G401.6 (cell line): ENCODE measurements around the gene CTNNBL1.

Experiments used
- FAIRE-seq: peaks from 2 replicates; lab custom pipeline; 2012; peaks lifted over from hg19 to GRCh38; lab: Jason Lieb, UNC

Gene CTNNBL1

DNA sequence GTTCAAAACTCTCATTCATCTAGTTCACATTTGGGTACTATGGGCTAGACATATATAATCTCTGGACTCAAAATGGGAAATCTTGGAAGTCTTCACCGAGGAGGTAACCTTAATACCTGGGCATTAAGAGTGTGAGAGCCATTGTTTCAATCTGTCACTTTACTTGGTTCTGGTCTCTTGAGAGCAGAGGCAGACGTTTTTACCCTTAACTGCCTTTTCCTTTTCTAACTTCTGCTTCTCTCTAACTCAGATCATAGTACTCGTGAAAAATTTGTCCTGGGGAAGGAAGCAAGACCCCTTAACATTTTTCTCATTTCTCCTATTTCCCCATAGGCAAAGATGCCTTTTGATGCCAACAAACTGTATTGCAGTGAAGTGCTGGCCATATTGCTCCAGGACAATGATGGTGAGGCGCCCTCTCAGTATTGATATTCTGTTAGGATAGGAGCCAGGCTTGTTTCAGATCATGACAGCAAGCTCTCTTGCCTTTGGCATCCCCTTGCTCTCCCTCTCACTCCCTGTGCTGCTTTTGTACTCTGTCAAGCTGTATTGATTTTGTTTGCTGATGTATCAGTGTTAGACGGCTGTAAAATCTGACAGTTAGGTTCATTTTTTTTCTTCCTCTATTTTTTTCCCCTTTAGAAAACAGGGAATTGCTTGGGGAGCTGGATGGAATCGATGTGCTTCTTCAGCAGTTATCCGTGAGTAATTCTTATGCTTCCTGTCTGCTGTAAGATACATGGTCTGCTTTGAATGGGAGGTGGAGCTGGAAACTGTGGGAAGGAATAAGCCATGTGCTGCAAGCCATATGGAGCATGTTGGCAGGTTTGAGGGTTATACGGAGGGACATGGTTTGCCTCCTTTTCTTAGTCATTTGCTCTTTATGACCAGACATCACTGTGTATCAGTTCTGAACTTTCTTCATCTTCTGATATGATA lies 83.5 kb downstream of the CTNNBL1 start:
- no peak for FAIRE-seq

DNA sequence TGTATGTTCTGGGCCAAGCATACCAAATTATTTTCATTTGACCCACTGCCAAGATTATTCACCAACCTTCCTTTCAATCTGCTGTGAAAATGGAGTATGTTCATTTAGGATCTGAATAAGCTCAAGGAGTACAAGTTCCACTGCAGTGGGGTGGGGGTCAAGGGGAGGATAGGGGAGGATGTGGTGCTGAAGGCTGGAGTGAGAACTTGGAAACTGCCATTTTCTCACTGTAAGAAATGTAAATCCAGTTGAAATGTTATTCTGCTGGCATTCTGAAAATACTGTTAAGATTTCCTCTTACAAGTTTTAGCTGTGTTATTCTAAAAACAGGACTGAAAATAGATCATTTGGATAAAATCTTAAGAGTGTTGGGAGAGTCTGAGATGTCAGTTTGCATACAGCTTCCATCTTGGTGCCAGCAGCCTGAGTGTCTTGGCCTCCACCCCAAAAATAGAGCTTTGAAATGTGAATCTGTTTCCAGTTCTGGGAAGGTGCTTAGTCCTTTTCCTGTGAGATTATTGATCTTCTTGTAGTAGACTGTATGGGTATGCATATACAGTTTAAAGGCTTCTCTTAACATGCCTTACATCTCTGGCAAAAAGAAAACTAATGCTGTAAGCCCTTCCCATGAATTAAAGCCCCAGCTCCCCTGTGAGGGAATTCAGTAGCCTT lies 84.3 kb downstream of the CTNNBL1 start:
- FAIRE-seq: no peak

DNA sequence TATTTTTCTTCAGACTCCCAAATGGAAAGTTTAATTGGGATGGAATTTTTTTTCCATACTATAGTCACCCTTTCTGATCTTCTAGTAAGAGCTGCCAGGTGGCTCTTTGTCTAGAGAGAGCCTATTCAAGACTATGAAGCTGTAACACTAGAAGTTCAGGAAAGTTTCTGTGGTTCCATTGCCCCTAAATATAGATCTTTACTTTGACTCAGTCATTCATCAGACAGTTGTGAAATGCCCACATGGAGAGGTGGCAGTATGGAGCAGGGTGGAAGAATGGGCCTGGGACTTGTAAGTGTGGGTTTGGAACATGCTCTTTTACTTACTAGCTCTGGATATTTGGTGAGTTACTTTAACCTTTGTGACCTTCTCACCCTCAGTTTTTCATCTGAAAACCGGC lies 87.8 kb downstream of the CTNNBL1 start:
- no peak for FAIRE-seq

DNA sequence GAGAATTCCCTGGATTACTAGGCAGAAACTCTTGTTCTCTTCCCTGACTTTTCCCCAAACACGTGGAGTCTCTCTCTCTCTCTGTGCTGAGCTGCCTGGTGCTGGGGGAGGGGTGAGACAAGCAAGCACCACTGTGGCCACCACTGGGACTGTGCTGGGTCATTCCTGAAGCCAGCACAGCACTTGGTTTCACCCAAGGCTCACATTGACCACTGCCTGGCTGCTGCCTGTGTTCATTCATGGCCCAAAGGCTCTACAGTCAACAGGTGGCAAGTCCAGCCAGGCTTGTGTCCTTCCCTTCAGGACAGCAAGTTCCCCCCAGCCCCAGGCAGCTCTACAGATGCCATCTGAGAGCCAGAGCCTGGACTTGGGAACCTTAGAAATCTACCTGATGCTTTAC lies 92.2 kb downstream of the CTNNBL1 start:
- FAIRE-seq: no peak

DNA sequence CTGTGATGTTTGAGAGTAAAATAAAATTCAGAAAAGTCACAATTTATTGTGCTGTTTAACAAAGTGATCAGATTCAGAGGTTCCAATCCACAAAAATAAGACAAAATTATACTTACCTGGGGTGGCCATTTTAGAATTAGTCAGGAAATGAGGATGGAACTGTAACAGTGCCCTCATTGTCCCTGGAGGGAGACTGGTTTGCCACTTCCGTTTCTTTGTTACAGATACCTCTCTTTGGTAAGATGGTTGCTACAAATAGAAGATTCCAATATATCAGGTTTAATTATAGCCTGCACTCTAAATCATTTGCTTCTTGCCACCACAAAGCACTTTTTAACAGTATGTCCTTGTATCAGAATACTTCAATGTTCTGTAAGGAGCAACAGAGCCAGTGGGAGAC lies 95.6 kb downstream of the CTNNBL1 start:
- FAIRE-seq: no peak

DNA sequence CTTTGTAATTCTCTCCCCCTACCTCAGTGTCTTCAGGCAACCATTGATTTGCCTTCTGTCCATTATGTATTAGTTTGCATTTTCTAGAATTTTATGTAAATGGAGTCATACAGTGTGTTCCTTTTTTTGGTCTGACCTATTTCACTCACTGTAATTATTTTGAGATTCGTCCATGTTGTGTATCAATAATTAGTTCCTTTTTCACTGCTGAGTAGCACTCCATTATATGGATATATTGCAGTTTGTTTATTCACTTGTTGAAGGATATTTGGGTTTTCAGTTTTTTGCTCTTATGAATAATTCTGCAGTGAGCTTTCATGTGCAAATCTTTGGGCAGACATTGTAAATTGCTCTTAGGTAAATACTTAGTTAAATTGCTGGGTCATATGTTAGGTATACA lies 97.1 kb downstream of the CTNNBL1 start:
- FAIRE-seq: no peak

DNA sequence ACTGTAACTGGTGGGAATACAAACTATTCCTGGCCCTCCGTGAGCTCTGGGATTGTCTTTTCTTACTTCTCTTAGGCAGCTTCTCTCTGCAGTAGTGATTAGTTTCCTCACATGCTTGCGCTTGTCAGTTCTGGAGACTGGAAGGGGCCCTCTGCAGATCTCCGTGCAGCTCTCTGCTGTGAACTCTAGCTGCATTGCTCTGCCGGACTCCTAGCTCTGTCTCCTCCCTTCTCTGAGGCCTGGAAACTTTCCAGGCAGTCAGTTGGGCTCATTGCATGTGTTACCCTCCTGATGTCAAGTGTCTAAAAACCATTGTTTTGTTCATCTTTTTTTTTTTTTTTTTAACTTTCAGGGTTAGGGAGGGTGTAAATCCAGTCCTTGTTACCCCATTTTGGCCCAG lies 102.3 kb downstream of the CTNNBL1 start:
- FAIRE-seq: no peak

DNA sequence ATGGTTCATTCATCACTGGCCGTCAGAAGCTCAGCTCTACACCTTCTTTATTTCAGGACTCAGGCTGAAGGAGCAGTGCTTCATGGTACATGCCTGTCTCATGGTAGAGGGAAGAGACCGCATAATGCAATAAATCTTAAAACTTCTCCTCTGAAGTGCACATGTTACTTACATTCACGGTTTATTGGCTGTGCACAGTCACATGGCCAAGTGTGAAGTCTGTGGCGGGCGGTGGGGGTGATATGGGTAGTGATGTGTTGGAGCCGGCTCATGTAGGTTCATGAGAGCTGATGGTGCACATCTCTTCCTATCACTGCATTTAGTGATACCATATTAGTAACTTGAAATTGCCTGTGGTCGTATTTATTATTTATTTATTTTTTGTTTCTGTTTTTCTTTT lies 102.9 kb downstream of the CTNNBL1 start:
- no peak for FAIRE-seq

DNA sequence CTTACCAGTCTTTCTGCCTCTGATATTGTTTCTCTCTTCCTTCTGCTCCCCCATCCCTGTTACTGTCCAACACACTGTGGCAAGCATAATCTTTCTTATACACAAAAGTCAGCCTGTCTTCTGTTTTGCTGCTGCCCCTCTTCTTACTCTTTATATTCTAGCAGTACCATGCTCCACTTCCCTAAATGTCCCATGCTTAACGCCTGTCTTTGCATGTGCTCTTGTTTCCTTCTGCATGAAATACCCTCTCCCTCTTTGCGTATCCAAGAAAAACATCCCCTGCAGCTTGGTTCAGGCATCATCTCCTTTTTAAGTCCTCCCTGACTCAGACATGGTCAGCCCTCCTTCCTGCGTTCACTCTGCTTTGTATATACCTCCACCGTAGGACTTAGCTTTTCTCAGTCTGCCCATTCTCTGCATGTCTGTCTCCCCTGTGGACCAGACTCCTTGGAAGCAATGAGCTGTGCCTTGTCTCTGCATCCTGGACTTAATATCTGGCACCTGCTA lies 103.9 kb downstream of the CTNNBL1 start:
- no peak for FAIRE-seq

DNA sequence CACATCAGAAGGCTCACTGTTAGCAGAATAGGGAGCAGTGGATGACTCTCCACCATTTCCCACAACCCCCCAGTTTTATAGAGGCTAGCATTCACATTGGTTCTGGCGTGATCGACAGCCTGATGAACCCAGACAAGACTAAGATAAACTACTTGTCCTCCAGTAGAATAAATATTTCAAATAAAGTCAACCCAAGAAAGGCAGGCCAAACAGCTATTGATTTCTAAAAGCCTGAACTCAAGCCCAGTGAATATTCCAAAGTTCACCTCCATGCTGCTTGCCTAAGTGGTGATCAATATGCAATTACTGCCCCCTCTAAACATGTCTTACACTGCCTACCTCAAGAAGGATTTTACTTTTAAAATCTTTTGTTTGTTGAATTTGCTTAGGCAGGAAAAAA lies 104.5 kb downstream of the CTNNBL1 start:
- FAIRE-seq: no peak

DNA sequence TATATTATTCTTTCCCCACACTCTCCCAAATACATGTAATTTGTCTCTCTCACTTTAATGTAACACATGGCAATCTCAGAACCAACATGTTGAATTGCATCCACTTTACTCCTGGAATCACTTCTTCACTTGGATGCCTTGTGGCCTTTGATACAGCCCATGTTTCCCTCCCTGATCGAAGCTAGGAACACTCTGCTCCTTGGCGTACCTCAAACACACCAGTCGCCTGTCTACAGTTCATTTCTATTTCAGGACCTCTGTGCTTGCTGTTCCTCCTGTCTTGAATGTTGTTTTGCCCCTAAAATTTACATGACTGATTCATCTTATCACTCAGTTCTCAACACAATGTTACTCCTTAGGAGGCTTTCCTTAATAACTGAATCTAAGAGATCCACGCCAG lies 106.8 kb downstream of the CTNNBL1 start:
- no peak for FAIRE-seq

DNA sequence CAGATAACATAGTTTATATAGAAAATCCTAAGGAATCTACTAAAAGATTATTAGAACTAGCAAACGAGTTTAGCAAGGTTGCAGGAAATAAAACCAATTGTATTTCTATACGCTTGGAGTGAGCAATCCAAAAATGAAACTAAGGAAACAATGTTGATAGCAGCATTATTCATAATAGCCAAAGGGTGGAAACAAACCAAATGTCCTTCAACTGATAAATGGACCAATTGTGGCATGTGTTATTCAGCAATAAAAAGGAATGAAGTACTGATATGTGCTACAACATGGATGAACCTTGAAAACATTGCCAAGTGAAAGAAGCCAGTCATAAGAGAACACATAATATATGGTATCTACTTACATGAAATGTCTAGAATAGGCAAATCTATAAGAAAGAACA lies 108.1 kb downstream of the CTNNBL1 start:
- no peak for FAIRE-seq

DNA sequence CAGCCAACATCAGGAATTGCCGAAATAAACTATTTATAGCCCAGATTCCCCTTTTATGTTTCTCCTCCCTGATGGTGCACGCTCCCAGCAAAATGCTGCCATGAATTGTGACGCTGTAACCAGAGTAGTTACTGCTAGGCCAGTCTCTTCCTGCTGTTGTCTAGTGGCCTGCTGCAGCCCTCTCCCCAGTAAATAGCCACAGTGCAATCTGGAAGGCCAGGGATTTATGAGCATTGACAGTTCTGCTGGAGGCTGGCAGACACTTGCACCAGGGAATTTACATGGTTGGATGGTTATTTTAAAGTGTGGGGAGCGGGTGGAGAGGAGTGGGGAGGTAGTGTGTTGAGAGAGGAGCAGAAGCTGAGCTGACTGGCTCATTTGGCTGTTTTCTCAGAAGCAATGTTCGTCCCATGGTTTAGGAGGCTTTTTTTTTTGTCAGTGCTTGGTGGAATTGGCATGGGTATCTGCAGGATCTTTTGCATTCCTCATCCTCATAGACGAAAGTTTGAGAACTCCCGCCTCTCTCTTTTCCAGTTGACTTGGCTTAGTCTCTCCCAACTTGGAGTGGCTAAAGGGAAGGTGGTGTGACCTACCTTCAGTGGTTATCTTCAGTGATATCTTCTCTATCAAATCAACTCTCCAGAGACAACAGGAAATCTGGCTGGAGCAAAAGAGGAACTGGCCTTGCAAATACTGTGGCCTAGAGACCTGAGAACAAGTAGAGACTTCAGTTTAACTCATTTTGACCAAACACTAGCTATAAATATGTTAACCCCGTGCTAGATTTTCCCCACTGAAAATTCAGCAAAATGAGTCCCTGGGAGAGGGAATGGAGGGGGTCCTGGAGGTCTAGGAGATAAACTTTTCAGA lies 109.8 kb downstream of the CTNNBL1 start:
- no peak for FAIRE-seq

DNA sequence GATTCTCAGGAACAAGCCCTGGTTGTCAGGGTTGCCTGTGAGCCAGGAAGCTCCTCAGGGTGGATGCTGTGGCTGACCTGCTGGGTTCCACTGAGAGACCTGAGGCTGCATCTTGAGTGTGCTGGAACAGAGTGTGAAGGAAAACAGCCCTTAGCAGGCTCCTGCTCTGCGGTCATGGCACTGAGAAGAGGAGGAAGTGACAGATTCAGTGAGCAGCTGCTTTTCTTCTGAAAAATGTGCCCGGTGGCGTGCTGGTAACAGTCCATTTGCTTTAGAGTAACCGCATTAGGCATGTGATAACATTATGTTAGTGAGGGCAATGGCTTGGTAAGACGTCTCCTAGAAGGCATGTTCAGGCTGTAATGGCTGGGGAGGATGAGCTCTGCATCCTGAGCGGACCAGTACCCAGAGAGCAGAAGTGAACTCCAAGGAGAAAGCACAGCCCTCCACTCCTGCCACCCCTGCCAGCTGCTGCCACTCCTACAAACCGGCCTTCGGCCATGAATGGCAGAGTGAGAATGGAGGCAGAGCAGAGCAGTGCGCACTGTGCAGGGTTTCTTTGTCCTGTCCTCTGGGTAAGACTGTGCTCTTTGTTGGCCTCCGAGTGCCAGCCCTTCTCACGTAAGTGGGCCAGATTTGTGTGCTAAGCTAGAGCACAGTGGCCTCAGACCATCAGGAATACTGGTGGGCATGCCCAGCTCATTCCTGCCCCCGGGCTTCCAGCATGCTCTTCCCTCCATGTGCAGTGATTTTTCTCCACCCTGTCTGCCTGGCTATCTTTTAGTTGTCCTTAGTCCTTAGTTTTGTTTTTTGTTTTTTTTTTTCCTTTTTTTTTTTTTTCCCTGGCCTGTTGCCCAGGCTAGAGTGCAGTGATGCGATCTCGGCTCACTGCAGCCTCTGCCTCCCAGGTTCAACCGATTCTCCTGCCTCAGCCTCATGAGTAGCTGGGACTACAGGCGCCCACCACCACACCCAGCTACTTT lies 111.0 kb downstream of the CTNNBL1 start:
- FAIRE-seq: no peak

DNA sequence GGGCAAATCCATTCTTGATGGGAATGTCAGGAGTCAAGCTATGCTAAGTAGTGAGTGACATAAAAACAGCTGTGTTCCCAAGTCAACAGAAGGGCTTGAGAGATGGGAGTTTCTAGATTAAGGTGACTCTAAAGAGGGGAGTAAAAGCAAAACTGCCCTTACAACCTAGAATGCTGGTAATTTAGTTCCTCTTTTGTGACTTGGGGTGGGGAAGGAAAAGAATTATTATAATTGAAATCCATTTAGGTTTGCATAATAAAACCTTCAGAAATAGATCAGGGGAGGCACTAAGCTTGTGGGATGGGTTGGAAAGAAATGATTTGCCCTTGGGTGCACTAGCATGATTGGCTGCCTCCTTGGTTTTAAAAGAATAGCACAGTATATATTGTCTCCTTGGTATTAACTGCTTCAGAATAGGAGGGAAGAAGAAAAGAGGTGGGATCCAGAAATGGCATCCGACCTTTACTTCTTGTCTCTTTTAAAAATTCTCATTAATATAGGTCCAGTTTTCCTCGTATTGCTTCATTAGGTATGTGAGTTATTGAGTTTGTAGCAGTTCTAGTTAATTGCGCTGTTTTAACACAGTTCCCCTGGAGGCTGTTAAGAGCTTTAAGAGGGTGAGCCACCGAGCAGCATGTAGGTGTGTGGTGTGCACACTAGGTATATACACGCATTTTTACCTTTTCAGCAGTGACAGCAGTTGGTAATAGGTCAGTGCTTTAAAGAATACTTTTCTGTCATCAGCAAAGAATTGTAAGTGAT lies 113.8 kb downstream of the CTNNBL1 start:
- no peak for FAIRE-seq

DNA sequence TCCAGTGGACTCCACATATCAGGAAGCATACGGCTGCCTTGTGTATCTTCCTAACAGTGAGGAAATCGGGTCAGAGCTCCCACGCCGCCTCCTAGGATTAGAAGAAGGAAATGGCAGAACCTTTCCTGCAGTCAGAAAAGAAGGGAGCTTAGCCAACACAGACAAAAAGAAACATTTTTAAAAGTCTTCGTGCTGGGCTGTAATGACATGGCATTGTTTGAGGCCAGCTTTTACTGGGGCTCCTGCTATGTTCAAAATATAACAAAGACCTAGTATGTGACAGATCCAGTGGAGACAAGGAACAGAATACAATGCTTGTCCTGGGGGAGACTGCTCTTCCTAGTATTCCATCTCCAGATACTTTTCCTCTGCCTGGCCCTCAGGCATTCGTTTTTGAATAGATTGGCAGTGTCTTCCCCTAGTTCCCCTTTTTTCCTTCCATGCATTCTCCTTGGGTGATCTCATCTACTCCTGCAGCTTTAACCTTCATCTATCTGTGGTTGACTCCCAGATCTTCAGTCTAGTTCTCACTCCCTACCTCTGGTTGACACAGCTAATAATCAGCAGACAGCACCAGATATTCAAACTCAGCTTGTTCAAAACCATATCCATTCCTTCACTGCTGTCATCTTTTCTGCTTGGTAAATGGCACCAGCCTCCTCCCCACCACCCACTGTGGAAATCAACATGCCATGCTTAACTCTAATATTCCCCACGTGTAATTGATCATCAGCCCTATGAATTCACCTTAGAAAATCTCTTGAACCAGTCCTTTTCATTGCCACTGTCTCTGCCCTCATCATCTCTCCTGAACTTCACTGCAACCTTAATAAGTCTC lies 114.6 kb downstream of the CTNNBL1 start:
- no peak for FAIRE-seq

DNA sequence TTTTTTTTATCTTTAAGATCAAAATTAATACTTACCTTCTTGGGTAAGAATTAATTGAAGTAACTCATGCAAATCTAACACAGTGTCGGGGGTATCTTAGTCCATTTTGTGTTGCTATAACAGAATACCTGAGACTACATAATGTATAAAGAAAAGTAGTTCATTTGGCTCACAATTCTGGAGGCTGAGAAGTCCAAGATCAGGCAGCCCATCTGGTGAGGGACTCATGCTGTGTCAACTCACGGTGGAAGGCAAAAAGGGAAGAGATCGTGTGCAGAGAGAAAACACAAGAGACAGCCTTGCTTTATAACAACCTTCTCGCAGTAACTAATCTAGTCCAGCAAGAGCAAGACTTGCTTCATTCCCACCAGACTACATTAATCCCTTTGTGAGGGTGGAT lies 116.2 kb downstream of the CTNNBL1 start:
- FAIRE-seq: no peak

DNA sequence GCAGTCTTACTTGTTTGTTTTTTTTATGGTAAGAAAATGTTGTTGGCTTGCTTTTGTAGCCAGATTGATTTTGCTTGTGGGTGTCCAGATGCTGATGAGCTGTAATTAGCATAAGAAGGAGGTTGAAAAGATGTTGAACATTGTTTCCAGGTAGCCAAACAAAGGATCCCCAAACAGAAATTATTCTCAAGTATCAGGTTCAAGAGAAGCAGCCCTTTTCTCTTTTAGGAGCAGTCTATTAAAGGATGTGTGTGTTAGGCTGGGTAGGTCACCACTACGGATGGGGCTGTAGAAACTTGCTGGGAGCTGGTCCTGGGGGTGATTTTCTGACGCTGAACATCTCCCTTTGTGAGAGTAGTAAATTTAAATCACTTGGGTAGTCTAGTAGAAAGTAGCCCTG lies 122.2 kb downstream of the CTNNBL1 start:
- FAIRE-seq: no peak

DNA sequence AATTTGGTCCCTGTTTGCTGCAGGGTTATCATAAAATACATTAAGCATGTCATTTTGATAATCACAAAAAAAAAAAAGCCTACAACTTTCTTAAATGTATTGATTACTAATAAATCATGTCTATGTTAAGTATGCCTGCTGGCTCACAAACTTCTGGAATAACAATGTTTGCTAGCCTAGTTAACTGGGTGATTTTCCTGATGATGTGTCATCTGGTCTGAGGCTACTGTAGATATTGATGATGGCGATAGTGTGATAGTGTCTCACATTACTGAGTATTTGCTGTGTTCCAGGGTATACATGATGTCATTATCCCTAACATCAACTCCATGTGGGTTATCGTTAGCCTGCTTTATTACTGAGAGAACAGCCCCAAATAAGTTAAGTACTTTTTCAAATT lies 122.9 kb downstream of the CTNNBL1 start:
- FAIRE-seq: no peak

DNA sequence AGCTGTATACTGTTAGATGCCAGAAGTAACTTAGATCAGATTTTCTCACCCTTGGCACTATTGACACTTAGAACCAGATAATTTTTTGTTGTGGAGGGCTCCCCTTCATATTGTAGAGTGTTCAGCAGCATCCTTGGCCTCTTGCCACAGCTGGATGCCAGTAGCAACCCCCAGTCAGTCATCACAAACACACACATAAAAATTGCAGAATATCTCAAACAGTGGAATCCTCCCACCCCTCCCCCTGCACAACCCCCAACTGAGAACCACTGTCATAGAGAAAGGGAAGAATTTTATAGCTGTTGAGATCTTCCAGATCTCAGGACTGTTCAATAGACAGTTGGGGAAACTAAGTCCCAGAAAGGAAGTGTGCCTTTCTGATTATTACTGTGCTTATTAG lies 127.9 kb downstream of the CTNNBL1 start:
- FAIRE-seq: no peak
